HG03558 (cell line): Measurements from ENCODE around the gene ANKS1B.

Source experiments
- ATAC-seq: cut with Tn5 transposase; IDR thresholded peaks from one replicate; pipeline ENCODE4 v1.9.1; 2021; ENCODE audit warnings: moderate number of reproducible peaks; ENCODE audit not compliant: unreplicated experiment; ENCODE audit errors: extremely low read depth

Gene ANKS1B

GRCh38 chr12:99513066-99513465 is 471.7 kb downstream of the ANKS1B start:
- ATAC-seq: no peak

- ATAC-seq: no peak
Measured at GRCh38 chr12:99505805-99506204, 478.9 kb downstream of the ANKS1B start.

DNA sequence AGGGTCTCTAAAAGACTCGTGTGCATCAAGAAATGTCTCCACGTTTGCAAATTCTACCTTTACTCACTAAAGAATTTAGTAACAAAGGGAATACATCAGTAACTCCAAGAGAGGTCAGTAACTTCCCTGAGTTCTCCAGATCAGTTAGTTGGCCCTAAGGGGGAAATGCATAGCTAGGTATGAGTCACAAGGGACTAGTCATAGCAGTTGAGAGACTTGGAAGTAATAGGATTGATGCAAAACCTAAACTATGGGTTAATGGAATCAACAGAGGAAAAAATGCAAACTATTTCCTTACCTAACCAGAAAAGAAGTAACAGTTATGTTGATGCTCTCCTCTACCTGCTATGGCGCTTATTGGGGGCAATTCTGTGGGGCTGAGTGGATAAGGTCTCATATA is 486.0 kb downstream of the ANKS1B start:
- ATAC-seq: no peak

- no peak for ATAC-seq
Measured at GRCh38 chr12:99495799-99496198, 488.9 kb downstream of the ANKS1B start.

GRCh38 chr12:99493197-99493596 is 491.5 kb downstream of the ANKS1B start:
- no peak for ATAC-seq

GRCh38 chr12:99486277-99486676 is 498.5 kb downstream of the ANKS1B start:
- ATAC-seq: no peak

DNA sequence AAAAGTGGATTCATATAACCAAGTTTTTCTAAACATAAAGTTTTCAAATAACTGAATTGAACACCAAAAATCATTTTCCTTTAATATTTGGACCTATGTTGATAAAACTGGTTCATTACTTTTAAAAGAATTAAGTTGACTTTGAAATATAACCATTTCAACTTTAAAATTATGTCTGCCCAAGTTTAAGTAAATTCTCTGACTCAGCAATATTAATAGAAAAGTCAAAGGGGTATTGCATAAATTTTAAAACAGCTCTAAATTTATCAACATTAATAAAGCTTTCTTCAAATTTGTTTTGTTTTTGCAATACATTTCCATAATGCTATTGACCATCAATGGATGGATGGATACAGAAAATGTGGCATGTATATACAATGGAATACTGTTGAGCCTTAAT is 505.6 kb downstream of the ANKS1B start:
- ATAC-seq: no peak

DNA sequence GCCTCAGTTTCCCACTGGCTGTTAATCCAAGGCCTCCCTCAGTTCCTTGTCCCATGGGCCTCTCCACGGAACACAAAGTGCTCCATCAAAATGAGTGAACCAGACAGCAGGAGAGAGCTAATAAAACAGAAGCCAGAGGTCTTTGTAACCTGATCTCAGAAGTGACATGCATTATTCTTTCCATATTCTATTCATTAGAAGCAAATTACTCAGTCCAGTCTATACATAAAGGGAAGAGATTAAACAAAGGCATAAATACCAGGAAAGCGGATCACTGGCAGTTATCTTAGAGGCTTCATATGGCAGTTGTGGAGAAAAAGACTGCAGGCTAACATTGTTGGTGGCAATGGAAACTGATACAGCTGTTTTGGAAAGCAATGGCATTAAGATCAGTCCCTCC is 507.8 kb downstream of the ANKS1B start:
- no peak for ATAC-seq

- ATAC-seq: no peak
Measured at GRCh38 chr12:99455350-99456035, 529.2 kb downstream of the ANKS1B start.

GRCh38 chr12:99454539-99455172 is 530.1 kb downstream of the ANKS1B start:
- ATAC-seq: peak; percentile 8

- ATAC-seq: peak; percentile 33
Measured at GRCh38 chr12:99453836-99454538, 530.7 kb downstream of the ANKS1B start.

GRCh38 chr12:99450036-99450630 is 534.6 kb downstream of the ANKS1B start:
- ATAC-seq: no peak

DNA sequence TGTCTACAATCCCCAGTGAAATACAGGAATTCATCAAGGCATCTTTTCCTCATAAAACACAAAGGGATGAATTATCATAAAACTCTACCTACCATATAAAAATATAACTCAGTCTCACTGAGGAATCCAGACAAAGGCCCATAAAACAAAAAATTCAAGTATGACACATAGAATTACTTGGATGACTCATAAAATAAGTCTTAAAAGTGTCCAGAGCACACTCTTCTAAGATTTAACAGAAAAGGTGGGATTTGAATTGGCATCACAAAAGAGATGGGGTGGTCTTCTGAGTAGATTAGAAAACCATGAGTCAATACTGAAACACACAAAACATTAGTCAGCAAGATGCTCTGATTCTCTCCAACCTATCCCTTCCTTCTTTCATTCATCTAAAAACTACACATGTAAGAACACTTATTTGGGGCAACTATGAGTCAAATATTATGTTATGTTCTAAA is 539.8 kb downstream of the ANKS1B start:
- ATAC-seq: peak; percentile 43

GRCh38 chr12:99442758-99443157 is 542.0 kb downstream of the ANKS1B start:
- ATAC-seq: no peak

DNA sequence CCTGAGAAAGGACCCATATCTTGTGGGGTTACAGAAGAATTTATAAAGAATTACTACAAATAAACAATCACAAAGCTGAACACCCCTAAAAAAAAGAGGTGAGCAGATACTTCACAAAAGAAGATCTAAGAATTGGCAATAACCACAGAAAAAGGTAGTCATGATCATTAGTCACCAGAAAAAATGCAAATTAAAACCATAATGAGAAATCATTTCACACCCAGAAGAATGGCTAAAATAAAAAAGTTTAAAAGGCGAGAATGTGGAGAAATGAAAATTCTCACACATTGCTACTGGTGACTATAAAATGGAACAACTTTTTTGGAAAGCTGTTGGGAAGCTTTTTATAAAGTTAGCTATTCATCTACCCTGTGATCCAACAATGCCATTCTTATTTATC is 545.3 kb downstream of the ANKS1B start:
- ATAC-seq: no peak

- ATAC-seq: peak; percentile 98
Measured at GRCh38 chr12:99436584-99436983, 548.2 kb downstream of the ANKS1B start.

- ATAC-seq: no peak
Measured at GRCh38 chr12:99435095-99435791, 549.5 kb downstream of the ANKS1B start.

GRCh38 chr12:99433155-99433554 is 551.6 kb downstream of the ANKS1B start:
- no peak for ATAC-seq

- no peak for ATAC-seq
Measured at GRCh38 chr12:99431203-99431602, 553.5 kb downstream of the ANKS1B start.

DNA sequence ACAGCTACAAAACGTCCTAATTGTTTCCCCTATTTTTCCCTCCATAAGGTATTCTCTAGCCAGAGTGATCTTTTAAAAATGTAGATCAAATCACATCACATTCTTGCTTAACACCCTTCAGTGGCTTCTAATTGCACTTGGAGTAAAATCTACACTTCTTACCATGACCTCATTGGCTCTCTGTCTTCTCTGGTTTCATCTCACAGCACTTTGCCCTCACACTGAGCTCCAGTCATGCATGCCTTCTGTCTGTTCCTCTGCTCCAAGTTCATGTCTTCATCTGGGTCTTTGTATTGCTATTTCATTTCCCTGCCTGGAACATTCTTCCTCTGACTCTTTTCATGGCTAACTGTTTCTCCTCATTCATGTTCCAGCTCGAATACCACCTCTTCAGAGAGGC is 557.6 kb downstream of the ANKS1B start:
- no peak for ATAC-seq
